PC-3 (cell line): Measurements from ENCODE around the gene STX18. TPM values are rescaled to one million over a fixed set of nuclear protein-coding genes. Genes with fewer than 3 reads are reported as not detected.

Experiments used
- ATAC-seq: fragments of 200-7000 bp; cut with Tn5 transposase; 2 replicates; pipeline ENCODE4 v1.9.1; 2020; ENCODE audit warnings: mild to moderate bottlenecking, moderate library complexity
- BruUV-seq: library from RNA; stranded (reverse); fragments of 400-500 nt; replicated peaks from 2 replicates; lab custom pipeline; 2021; lab: Mats Ljungman, UMichigan
- CTCF ChIA-PET: fragments of 300-600 bp; sonication (Branson Sonifier 250); formaldehyde crosslinking; loops from one replicate; lab custom pipeline; 2022; ENCODE audit warnings: antibody characterized with exemption; lab: Charles Lee
- POLR2A ChIA-PET: fragments of 300-600 bp; sonication (Branson Sonifier 250); formaldehyde crosslinking; loops from one replicate; lab custom pipeline; 2022; ENCODE audit warnings: antibody characterized with exemption; ENCODE audit not compliant: unreplicated experiment; lab: Charles Lee
- DNase-seq: peaks from one replicate; pipeline ENCODE4 v3.0.0-alpha.2; 2015
- H2AFZ ChIP-seq: fragments of 300-600 bp; sonication (generic); 2 replicates; pipeline ENCODE4 v1.6.0; 2016; ENCODE audit warnings: antibody characterized with exemption, low read length
- H3F3A ChIP-seq: fragments of 300-600 bp; sonication (generic); one replicate; pipeline ENCODE4 v1.6.0; 2017; ENCODE audit warnings: antibody characterized with exemption, low read length, control low read depth, mild to moderate bottlenecking; ENCODE audit not compliant: unreplicated experiment
- H3K27ac ChIP-seq: fragments of 300-600 bp; sonication (generic); 2 replicates; pipeline ENCODE4 v1.5.1; 2016; ENCODE audit warnings: mild to moderate bottlenecking, low read length
- H3K27me3 ChIP-seq: fragments of 300-600 bp; sonication (generic); 2 replicates; pipeline ENCODE4 v1.6.1; 2016; ENCODE audit warnings: low read length, mixed read lengths
- H3K36me3 ChIP-seq: fragments of 300-600 bp; sonication (generic); 2 replicates; pipeline ENCODE4 v1.6.1; 2016; ENCODE audit warnings: low read depth, mixed run types, low read length, mixed read lengths
- H3K4me1 ChIP-seq: fragments of 300-600 bp; sonication (generic); 2 replicates; pipeline ENCODE4 v1.5.1; 2016; ENCODE audit warnings: low read length; ENCODE audit not compliant: insufficient read depth
- H3K4me2 ChIP-seq: fragments of 300-600 bp; sonication (generic); 2 replicates; pipeline ENCODE4 v1.6.0; 2016; ENCODE audit warnings: low read length
- H3K4me3 ChIP-seq: fragments of 300-600 bp; sonication (generic); 2 replicates; pipeline ENCODE4 v1.5.1; 2016; ENCODE audit warnings: mild to moderate bottlenecking, low read length, mixed read lengths
- H3K79me2 ChIP-seq: fragments of 300-600 bp; sonication (generic); 2 replicates; pipeline ENCODE4 v1.6.1; 2017; ENCODE audit warnings: low read length, mixed read lengths
- H3K9ac ChIP-seq: fragments of 300-600 bp; sonication (generic); 2 replicates; pipeline ENCODE4 v1.6.0; 2016; ENCODE audit warnings: mild to moderate bottlenecking, low read length
- H3K9me2 ChIP-seq: fragments of 300-600 bp; sonication (generic); replicated peaks from 2 replicates; pipeline ENCODE4 v1.6.1; 2016; ENCODE audit warnings: mixed run types, low read length, mixed read lengths
- H3K9me3 ChIP-seq: fragments of 300-600 bp; sonication (generic); 2 replicates; pipeline ENCODE4 v1.6.1; 2016; ENCODE audit warnings: low read length, mixed read lengths
- H4K20me1 ChIP-seq: fragments of 300-600 bp; sonication (generic); 2 replicates; pipeline ENCODE4 v1.6.1; 2016; ENCODE audit warnings: low read length, mixed read lengths
- EZH2 ChIP-seq: fragments of 300-600 bp; sonication (generic); IDR thresholded peaks from one replicate; pipeline ENCODE4 v1.6.1; 2017; ENCODE audit warnings: antibody characterized with exemption, mild to moderate bottlenecking, low read length; ENCODE audit not compliant: unreplicated experiment
- EZH2phosphoT487 ChIP-seq: fragments of 300-600 bp; sonication (generic); IDR thresholded peaks from 2 replicates; pipeline ENCODE4 v1.6.1; 2018; ENCODE audit warnings: mild to moderate bottlenecking, antibody characterized with exemption, low read length, borderline replicate concordance
- intact Hi-C: fragments of 100-400 bp; cut with micrococcal nuclease; formaldehyde crosslinking; loops from 2 replicates; pipeline ENCODE4 v1.9.0; 2023
- total RNA-seq: library from RNA; depleted of rRNA; stranded (reverse); fragments of >200 nt; gene quantifications from 2 replicates; pipeline ENCODE4 v1.2.3, GENCODE V29; 2014
- TF ChIP-seq, protein P1 (sequence below): fragments of 300-600 bp; sonication (generic); conservative IDR thresholded peaks from 2 replicates; pipeline ENCODE4 v1.5.1; 2017; ENCODE audit warnings: antibody characterized with exemption, low read depth, mild to moderate bottlenecking, low read length

STX18 gene
- total RNA-seq, 1 experiment from 2014 or later: 25.0 TPM

DNA sequence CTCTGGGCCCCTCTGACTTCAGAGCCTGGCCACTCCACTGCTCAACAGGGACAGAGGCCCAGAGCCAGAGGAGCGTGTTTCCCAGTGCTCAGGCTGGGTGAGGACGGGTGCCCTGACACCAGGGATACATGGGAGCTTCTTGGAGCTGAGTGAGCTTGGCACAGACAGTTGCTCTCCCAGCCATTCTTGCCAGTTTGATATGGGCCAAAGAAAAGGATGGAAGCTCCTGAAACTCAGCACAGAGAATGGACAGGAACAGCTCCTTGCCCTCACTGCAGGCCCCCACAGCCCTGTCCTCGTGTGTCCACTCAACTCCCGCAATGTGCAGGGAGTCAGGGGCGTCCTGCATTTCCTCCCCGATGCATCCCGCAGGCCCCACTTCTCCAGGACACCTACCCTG, 116.2 kb downstream of the STX18 start:
- DNase-seq: no peak
- intact Hi-C loops: no loop called here
- H3K9me3 ChIP-seq: no peaks in the 10 kb centered on the region
- no peak overlapping the region for H2AFZ ChIP-seq
- ATAC-seq: no peak
- TF ChIP-seq EZH2: no peak
- TF ChIP-seq, protein P1, sequence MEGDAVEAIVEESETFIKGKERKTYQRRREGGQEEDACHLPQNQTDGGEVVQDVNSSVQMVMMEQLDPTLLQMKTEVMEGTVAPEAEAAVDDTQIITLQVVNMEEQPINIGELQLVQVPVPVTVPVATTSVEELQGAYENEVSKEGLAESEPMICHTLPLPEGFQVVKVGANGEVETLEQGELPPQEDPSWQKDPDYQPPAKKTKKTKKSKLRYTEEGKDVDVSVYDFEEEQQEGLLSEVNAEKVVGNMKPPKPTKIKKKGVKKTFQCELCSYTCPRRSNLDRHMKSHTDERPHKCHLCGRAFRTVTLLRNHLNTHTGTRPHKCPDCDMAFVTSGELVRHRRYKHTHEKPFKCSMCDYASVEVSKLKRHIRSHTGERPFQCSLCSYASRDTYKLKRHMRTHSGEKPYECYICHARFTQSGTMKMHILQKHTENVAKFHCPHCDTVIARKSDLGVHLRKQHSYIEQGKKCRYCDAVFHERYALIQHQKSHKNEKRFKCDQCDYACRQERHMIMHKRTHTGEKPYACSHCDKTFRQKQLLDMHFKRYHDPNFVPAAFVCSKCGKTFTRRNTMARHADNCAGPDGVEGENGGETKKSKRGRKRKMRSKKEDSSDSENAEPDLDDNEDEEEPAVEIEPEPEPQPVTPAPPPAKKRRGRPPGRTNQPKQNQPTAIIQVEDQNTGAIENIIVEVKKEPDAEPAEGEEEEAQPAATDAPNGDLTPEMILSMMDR: no peak
- TF ChIP-seq EZH2phosphoT487: no peak
- 0 out of 2 replicates have a peak, but pooled peaks cover 3% of the 10 kb centered on the region for H3K4me1 ChIP-seq
- no peaks in the 10 kb centered on the region for H3K27me3 ChIP-seq
- no peak overlapping the region for H3K9ac ChIP-seq
- CTCF ChIA-PET: no interaction called here
- no peaks in the 10 kb centered on the region for H3K9me2 ChIP-seq
- H3F3A ChIP-seq: no peaks in the 10 kb centered on the region
- H3K36me3 ChIP-seq: 0 out of 2 replicates have a peak, but pooled peaks cover 2% of the 10 kb centered on the region
- no TSS peak for BruUV-seq
- H3K4me2 ChIP-seq: no peak overlapping the region
- H3K79me2 ChIP-seq: no peaks in the 10 kb centered on the region
- no peak overlapping the region for H3K27ac ChIP-seq
- no peaks in the 10 kb centered on the region for H4K20me1 ChIP-seq
- POLR2A ChIA-PET: no interaction called here
- H3K4me3 ChIP-seq: no peak overlapping the region

GRCh38 chr4:4425119-4425690, 116.6 kb downstream of the STX18 start:
- H3K27ac ChIP-seq: no peak overlapping the region
- peaks cover 2% of the 10 kb centered on the region; the same call in 1 of the 2 replicates for H3K36me3 ChIP-seq
- no peaks in the 10 kb centered on the region for H3K27me3 ChIP-seq
- ChIA-PET CTCF (no interaction called here), POLR2A (no interaction called here)
- ATAC-seq: no peak
- H3K9me3 ChIP-seq: no peaks in the 10 kb centered on the region
- H3K9ac ChIP-seq: no peak overlapping the region
- no peaks in the 10 kb centered on the region for H3F3A ChIP-seq
- intact Hi-C loops: no loop called here
- no TSS peak for BruUV-seq
- no peaks in the 10 kb centered on the region for H3K4me1 ChIP-seq
- no peaks in the 10 kb centered on the region for H3K9me2 ChIP-seq
- H3K4me3 ChIP-seq: no peak overlapping the region
- TF ChIP-seq EZH2phosphoT487: no peak
- TF ChIP-seq EZH2: no peak
- TF ChIP-seq, protein P1: no peak
- DNase-seq: no peak
- no peak overlapping the region for H3K4me2 ChIP-seq
- H4K20me1 ChIP-seq: no peaks in the 10 kb centered on the region
- no peak overlapping the region for H2AFZ ChIP-seq
- H3K79me2 ChIP-seq: no peaks in the 10 kb centered on the region

DNA sequence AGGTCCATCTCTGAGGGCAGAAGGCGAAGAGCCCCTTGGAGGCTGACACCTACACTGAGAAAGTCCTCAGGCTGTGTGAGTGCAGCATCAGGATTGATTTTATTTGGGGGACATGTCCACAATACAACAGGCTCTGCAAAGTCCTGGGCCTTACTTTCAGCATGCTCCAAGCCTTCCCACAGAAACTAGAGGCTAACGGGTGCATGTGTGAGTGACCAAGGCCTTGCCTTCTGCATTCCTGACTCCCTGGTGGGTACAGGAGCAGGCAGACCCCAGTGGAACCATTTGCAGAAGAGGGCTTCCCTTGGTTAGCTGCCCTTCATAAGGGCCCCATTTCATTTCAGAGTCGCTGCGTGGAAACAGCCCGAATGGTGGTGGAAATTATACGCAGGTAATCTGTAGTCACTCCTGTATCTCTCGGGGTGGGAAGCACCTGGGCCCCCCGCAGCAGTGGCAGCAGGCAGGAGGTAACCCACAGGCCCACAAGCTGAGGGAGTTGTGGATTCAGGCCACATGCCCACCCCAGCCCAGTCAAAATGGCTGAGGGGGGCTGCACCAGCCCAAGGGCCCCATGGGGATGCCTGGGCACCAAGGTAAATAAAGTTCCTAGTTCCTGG, 117.2 kb downstream of the STX18 start:
- CTCF ChIA-PET: no interaction called here
- Histone ChIP-seq H3K9me2 (no peaks in the 10 kb centered on the region), H3K27ac (no peak overlapping the region), H3K9ac (no peak overlapping the region), H3K9me3 (no peaks in the 10 kb centered on the region), H3K27me3 (no peaks in the 10 kb centered on the region), H3K79me2 (no peaks in the 10 kb centered on the region), H2AFZ (no peak overlapping the region), H3F3A (no peaks in the 10 kb centered on the region), H3K36me3 (no peaks in the 10 kb centered on the region; the same call in 1 of the 2 replicates), H3K4me1 (no peaks in the 10 kb centered on the region), H3K4me3 (no peak overlapping the region), H3K4me2 (no peak overlapping the region), H4K20me1 (no peaks in the 10 kb centered on the region)
- TF ChIP-seq EZH2phosphoT487 (no peak), EZH2 (no peak)
- TF ChIP-seq, protein P1: no peak
- POLR2A ChIA-PET: no interaction called here
- no peak for DNase-seq
- intact Hi-C loops: no loop called here
- BruUV-seq: no TSS peak
- ATAC-seq: no peak
